ENCODE results near the gene ST6GALNAC1.

DNA sequence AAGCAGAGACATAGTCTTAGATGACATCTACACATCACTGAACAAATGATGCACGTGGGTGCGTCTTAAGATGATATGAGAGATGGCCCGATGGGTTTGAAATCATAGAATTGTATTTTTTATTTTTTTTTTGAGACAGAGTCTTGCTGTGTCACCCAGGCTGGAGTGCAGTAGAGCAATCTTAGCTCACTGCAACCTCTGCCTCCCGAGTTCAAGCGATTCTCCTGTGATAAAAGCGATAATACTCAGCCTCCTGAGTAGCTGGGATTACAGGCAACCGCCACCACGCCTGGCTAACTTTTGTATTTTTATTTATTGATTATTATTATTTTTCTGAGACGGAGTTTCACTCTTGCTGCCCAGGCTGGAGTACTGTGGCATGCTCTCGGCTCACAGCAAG lies 5.3 kb downstream of the ST6GALNAC1 start:
- no peak for TF ChIP-seq NR2F2 (IDR thresholded peaks at IDR 0.05; ENCODE audit: borderline replicate concordance, low read depth)
- no peak for TF ChIP-seq ZNF563 (CRISPR knock-in tag; IDR thresholded peaks at IDR 0.05)
- TF ChIP-seq, protein P1, sequence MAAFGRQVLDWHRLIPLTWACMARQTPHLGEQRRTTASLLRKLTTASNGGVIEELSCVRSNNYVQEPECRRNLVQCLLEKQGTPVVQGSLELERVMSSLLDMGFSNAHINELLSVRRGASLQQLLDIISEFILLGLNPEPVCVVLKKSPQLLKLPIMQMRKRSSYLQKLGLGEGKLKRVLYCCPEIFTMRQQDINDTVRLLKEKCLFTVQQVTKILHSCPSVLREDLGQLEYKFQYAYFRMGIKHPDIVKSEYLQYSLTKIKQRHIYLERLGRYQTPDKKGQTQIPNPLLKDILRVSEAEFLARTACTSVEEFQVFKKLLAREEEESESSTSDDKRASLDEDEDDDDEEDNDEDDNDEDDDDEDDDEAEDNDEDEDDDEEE (CRISPR knock-in tag; IDR thresholded peaks at IDR 0.05) = no peak
- TF ChIP-seq GFI1 (CRISPR knock-in tag; IDR thresholded peaks at IDR 0.05; ENCODE audit: borderline replicate concordance) = no peak
- TF ChIP-seq, protein P2, sequence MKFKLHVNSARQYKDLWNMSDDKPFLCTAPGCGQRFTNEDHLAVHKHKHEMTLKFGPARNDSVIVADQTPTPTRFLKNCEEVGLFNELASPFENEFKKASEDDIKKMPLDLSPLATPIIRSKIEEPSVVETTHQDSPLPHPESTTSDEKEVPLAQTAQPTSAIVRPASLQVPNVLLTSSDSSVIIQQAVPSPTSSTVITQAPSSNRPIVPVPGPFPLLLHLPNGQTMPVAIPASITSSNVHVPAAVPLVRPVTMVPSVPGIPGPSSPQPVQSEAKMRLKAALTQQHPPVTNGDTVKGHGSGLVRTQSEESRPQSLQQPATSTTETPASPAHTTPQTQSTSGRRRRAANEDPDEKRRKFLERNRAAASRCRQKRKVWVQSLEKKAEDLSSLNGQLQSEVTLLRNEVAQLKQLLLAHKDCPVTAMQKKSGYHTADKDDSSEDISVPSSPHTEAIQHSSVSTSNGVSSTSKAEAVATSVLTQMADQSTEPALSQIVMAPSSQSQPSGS (CRISPR knock-in tag; IDR thresholded peaks at IDR 0.05) = no peak
- TF ChIP-seq ZNF776 (CRISPR knock-in tag; IDR thresholded peaks at IDR 0.05) = no peak

Data from HepG2 (cell line).